ENCODE data around the gene LSAMP. TPM values are rescaled to one million over a fixed set of nuclear protein-coding genes. Genes with fewer than 3 reads are reported as not detected.

LSAMP gene
- total and polyA plus RNA-seq, 3 donors from 2014 or later, result 3.1 to 10.3 (median 9.1) TPM

- Histone ChIP-seq H3K9me3 (no peaks in the 10 kb centered on the region), H3K36me3 (ENCODE audit: low read depth, missing control alignments) (no peaks in the 10 kb centered on the region), H3K4me1 (no peaks in the 10 kb centered on the region), H3K27ac (no peak overlapping the region), H3K27me3 (no peaks in the 10 kb centered on the region), H3K4me3 (no peak overlapping the region)
- no peak for TF ChIP-seq CTCF (IDR thresholded peaks at IDR 0.05)
- 65 to 67% methylated on average over 2 of the region's 2 CpGs for WGBS, 2 donors
- intact Hi-C loops (cut with DNase I; ENCODE audit: low total_unique reads), result no loop called here
- DNase-seq, result peak; percentile 23
These were observed 532.9 kb downstream of the LSAMP start for GRCh38 chr3:115912372-115912771.

GRCh38 chr3:115905871-115906270 lies 539.4 kb downstream of the LSAMP start:
- no peak for TF ChIP-seq POLR2A (IDR thresholded peaks at IDR 0.05)
- TF ChIP-seq CTCF (IDR thresholded peaks at IDR 0.05), result no peak
- H3K9me3 ChIP-seq, result no peaks in the 10 kb centered on the region
- intact Hi-C loops (cut with DNase I; ENCODE audit: low total_unique reads), result no loop called here
- 73 to 78% methylated on average over 2 of the region's 2 CpGs for WGBS, 2 donors
- no peak overlapping the region for H3K27ac ChIP-seq
- H3K27me3 ChIP-seq, result no peaks in the 10 kb centered on the region
- no peak overlapping the region for H3K4me3 ChIP-seq
- no peaks in the 10 kb centered on the region for H3K36me3 ChIP-seq (ENCODE audit: low read depth, missing control alignments)
- no peak for DNase-seq
- H3K4me1 ChIP-seq, result no peaks in the 10 kb centered on the region

- intact Hi-C loops (cut with DNase I; ENCODE audit: low total_unique reads), result no loop called here
- WGBS, 2 donors, result 71 to 91% methylated on average over 2 of the region's 2 CpGs
These were observed 541.4 kb downstream of the LSAMP start for GRCh38 chr3:115903843-115904242.

GRCh38 chr3:115901008-115901407 lies 544.3 kb downstream of the LSAMP start:
- Histone ChIP-seq H3K27me3 (no peaks in the 10 kb centered on the region), H3K27ac (no peak overlapping the region), H3K9me3 (no peaks in the 10 kb centered on the region), H3K4me3 (no peak overlapping the region), H3K36me3 (ENCODE audit: low read depth, missing control alignments) (no peaks in the 10 kb centered on the region), H3K4me1 (no peaks in the 10 kb centered on the region)
- intact Hi-C loops (cut with DNase I; ENCODE audit: low total_unique reads), result no loop called here
- no peak for TF ChIP-seq CTCF (IDR thresholded peaks at IDR 0.05)
- no peak for TF ChIP-seq POLR2A (IDR thresholded peaks at IDR 0.05)
- DNase-seq, result no peak

More at GRCh38 chr3:115903843-115904242, 541.4 kb downstream of the LSAMP start:
- Histone ChIP-seq H3K36me3 (ENCODE audit: low read depth, missing control alignments) (no peaks in the 10 kb centered on the region), H3K27ac (no peak overlapping the region), H3K27me3 (no peaks in the 10 kb centered on the region), H3K9me3 (no peaks in the 10 kb centered on the region), H3K4me3 (no peak overlapping the region), H3K4me1 (no peaks in the 10 kb centered on the region)
- DNase-seq, result no peak
- TF ChIP-seq POLR2A (IDR thresholded peaks at IDR 0.05), result no peak
- no peak for TF ChIP-seq CTCF (IDR thresholded peaks at IDR 0.05)

GRCh38 chr3:115899535-115899934 lies 545.8 kb downstream of the LSAMP start:
- H3K36me3 ChIP-seq (ENCODE audit: low read depth, missing control alignments), result no peaks in the 10 kb centered on the region
- 82 to 89% methylated on average over 3 of the region's 3 CpGs for WGBS, 2 donors
- no peak overlapping the region for H3K27ac ChIP-seq
- H3K9me3 ChIP-seq, result no peaks in the 10 kb centered on the region
- H3K4me1 ChIP-seq, result no peaks in the 10 kb centered on the region
- intact Hi-C loops (cut with DNase I; ENCODE audit: low total_unique reads), result no loop called here
- no peak for DNase-seq
- TF ChIP-seq POLR2A (IDR thresholded peaks at IDR 0.05), result no peak
- TF ChIP-seq CTCF (IDR thresholded peaks at IDR 0.05), result no peak
- no peak overlapping the region for H3K4me3 ChIP-seq
- no peaks in the 10 kb centered on the region for H3K27me3 ChIP-seq
